Osteocyte (in vitro differentiated cells): Measurements from ENCODE around the gene ZNF808. TPM values are rescaled to one million over a fixed set of nuclear protein-coding genes. Genes with fewer than 3 reads are reported as not detected.
"Not testable (repeated sequence)": the region's sequence is repeated elsewhere in the genome, so short reads cannot be mapped to it uniquely, and the experiment has no call there.

Experiments used
- DNase-seq: peaks from one replicate; pipeline ENCODE4 v3.0.0; 2021; ENCODE audit warnings: mixed read lengths; ENCODE audit not compliant: unreplicated experiment; ENCODE audit errors: extremely low spot score
- H3K27ac Mint-ChIP-seq: one replicate; pipeline ENCODE4 v1.8.0; 2021; ENCODE audit warnings: mild to moderate bottlenecking, mixed read lengths; ENCODE audit not compliant: unreplicated experiment
- H3K27me3 Mint-ChIP-seq: one replicate; pipeline ENCODE4 v1.8.0; 2021; ENCODE audit warnings: mixed read lengths; ENCODE audit not compliant: unreplicated experiment
- H3K36me3 Mint-ChIP-seq: one replicate; pipeline ENCODE4 v1.8.0; 2021; ENCODE audit warnings: mixed read lengths; ENCODE audit not compliant: unreplicated experiment
- H3K4me1 Mint-ChIP-seq: one replicate; pipeline ENCODE4 v1.8.0; 2021; ENCODE audit warnings: mixed read lengths; ENCODE audit not compliant: unreplicated experiment
- H3K4me3 Mint-ChIP-seq: one replicate; pipeline ENCODE4 v1.8.0; 2021; ENCODE audit warnings: mild to moderate bottlenecking, moderate library complexity, mixed read lengths; ENCODE audit not compliant: unreplicated experiment
- H3K9me3 Mint-ChIP-seq: one replicate; pipeline ENCODE4 v1.8.0; 2021; ENCODE audit warnings: mixed read lengths; ENCODE audit not compliant: unreplicated experiment
- total RNA-seq: library from RNA; stranded (reverse); gene quantifications from 2 replicates; pipeline ENCODE4 v1.2.1, GENCODE V29; 2021
- TF ChIP-seq, protein P1 (sequence below): fragments of 200-600 bp; sonication (generic); IDR thresholded peaks from 2 replicates; pipeline ENCODE4 v1.5.0; 2021; ENCODE audit warnings: antibody characterized with exemption, mild to moderate bottlenecking, moderate library complexity

The ZNF808 gene
- total RNA-seq, 1 donor from 2014 or later, result 22.8 TPM

GRCh38 chr19:52518646-52519045 is 8.8 kb upstream of the ZNF808 start:
- no peak overlapping the region for H3K27ac Mint-ChIP-seq
- TF ChIP-seq, protein P1, sequence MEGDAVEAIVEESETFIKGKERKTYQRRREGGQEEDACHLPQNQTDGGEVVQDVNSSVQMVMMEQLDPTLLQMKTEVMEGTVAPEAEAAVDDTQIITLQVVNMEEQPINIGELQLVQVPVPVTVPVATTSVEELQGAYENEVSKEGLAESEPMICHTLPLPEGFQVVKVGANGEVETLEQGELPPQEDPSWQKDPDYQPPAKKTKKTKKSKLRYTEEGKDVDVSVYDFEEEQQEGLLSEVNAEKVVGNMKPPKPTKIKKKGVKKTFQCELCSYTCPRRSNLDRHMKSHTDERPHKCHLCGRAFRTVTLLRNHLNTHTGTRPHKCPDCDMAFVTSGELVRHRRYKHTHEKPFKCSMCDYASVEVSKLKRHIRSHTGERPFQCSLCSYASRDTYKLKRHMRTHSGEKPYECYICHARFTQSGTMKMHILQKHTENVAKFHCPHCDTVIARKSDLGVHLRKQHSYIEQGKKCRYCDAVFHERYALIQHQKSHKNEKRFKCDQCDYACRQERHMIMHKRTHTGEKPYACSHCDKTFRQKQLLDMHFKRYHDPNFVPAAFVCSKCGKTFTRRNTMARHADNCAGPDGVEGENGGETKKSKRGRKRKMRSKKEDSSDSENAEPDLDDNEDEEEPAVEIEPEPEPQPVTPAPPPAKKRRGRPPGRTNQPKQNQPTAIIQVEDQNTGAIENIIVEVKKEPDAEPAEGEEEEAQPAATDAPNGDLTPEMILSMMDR, result no peak
- H3K36me3 Mint-ChIP-seq, result no peaks in the 10 kb centered on the region
- H3K4me3 Mint-ChIP-seq, result no peak overlapping the region
- no peaks in the 10 kb centered on the region for H3K4me1 Mint-ChIP-seq
- no peak for DNase-seq
- no peaks in the 10 kb centered on the region for H3K27me3 Mint-ChIP-seq
- peaks cover 42% of the 10 kb centered on the region for H3K9me3 Mint-ChIP-seq

DNA sequence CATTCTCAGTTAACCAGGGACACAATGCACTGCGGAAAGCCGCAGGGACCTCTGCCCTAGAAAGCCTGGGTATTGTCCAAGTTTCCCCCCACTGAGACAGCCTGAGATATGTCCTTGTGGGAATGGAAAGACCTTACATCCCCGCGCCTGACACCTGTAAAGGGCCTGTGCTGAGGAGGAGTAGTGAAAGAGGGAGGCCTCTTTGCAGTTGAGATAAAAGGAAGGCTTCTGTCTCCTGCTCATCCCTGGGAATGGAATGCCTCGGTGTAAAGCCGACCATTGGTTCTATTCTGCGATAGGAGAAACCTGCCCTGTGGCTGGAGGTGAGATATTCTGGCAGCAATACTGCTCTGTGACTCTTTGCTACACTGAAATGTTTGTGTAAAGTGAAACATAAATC is 8.3 kb upstream of the ZNF808 start:
- not testable (repeated sequence) for H3K4me3 Mint-ChIP-seq, H3K27ac Mint-ChIP-seq, H3K36me3 Mint-ChIP-seq, DNase-seq, H3K4me1 Mint-ChIP-seq, H3K27me3 Mint-ChIP-seq
- H3K9me3 Mint-ChIP-seq, result peaks cover 37% of the 10 kb centered on the region

DNA sequence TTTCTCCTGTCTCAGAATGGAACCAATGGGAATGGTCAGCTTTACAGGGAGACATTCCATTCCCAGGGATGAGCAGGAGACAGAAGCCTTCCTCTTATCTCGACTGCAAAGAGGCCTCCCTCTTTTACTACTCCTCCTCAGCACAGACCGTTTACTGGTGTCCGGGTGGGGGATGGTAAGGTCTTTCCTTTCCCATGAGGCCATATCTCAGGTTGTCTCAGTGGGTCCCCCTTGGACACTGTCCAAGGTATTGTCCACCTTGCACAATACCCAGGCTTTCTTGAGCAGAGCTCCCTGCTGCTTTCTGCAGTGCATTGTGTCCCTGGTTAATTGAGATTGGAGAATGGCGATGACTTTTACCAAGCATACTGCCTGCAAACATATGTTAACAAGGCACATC is 7.5 kb upstream of the ZNF808 start:
- Mint-ChIP-seq H3K9me3 (peaks cover 35% of the 10 kb centered on the region), H3K4me3 (no peak overlapping the region), H3K27me3 (no peaks in the 10 kb centered on the region), H3K4me1 (no peaks in the 10 kb centered on the region), H3K36me3 (no peaks in the 10 kb centered on the region), H3K27ac (no peak overlapping the region)
- DNase-seq, result no peak
- TF ChIP-seq, protein P1, result no peak

DNA sequence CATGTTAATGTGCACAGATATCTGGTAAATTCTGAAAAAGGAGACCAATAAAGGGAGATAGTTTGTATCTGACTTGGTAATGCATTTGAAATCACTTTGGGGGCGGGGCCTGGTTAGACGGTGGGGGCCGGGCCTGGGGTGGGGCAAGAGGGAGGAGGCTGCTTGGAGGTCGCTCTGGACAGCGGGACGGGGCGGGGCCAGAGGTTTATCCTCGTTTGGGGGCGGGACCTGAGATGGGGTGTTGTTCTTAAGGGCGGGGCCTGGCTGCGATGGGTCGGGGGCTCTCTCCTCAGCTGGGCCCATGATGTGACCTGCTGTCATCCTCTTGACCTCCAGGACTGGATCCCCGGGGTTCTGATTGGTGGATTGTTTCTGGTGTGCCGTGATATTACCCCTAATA is 4.9 kb upstream of the ZNF808 start:
- Mint-ChIP-seq H3K27ac (no peak overlapping the region), H3K36me3 (no peaks in the 10 kb centered on the region), H3K27me3 (no peaks in the 10 kb centered on the region), H3K4me3 (no peak overlapping the region), H3K4me1 (peaks cover 6% of the 10 kb centered on the region), H3K9me3 (peaks cover 24% of the 10 kb centered on the region)
- DNase-seq, result no peak
- TF ChIP-seq, protein P1, result no peak

GRCh38 chr19:52524086-52524485 is 3.4 kb upstream of the ZNF808 start:
- Mint-ChIP-seq H3K27ac (no peak overlapping the region), H3K4me3 (no peak overlapping the region), H3K36me3 (no peaks in the 10 kb centered on the region), H3K4me1 (peaks cover 15% of the 10 kb centered on the region), H3K27me3 (no peaks in the 10 kb centered on the region), H3K9me3 (peaks cover 16% of the 10 kb centered on the region)
- DNase-seq, result no peak
- TF ChIP-seq, protein P1, result no peak

- DNase-seq, result no peak
- Mint-ChIP-seq H3K27ac (peak overlapping the region; percentile 97), H3K36me3 (peaks cover 14% of the 10 kb centered on the region), H3K4me1 (peaks cover 15% of the 10 kb centered on the region), H3K4me3 (peak overlapping the region; percentile 95), H3K9me3 (no peaks in the 10 kb centered on the region), H3K27me3 (no peaks in the 10 kb centered on the region)
- TF ChIP-seq, protein P1, result no peak
These were observed 486 bp downstream of the ZNF808 start for GRCh38 chr19:52527956-52528351.
